Liver (tissue), 9 donors: Measurements from ENCODE around the gene PNMT. TPM values are rescaled to one million over a fixed set of nuclear protein-coding genes. Genes with fewer than 3 reads are reported as not detected.

ENCODE experiments used
- DNase-seq: peaks from one replicate; pipeline ENCODE4 v3.0.0-alpha.2; 2017; ENCODE audit warnings: low spot score
- H3K27ac ChIP-seq, 2 donors: one replicate each; pipeline ENCODE4 v1.7.0; 2013; ENCODE audit warnings: inconsistent platforms in 2 of 2, low read length in 2 of 2, control low read depth in 1 of 2, low read depth in 1 of 2, mild to moderate bottlenecking in 1 of 2
- H3K27me3 ChIP-seq, 4 donors: one replicate each; pipeline versions ENCODE4 v1.6.1 to v1.7.0; 2013; ENCODE audit warnings: low read length in 3 of 4, inconsistent platforms in 1 of 4, mild to moderate bottlenecking in 1 of 4, moderate library complexity in 1 of 4; ENCODE audit not compliant: control insufficient read depth in 4 of 4, insufficient read depth in 4 of 4
- H3K36me3 ChIP-seq, 4 donors: one replicate each; pipeline versions ENCODE4 v1.6.1 to v1.7.0; 2013; ENCODE audit warnings: low read length in 3 of 4, mild to moderate bottlenecking in 3 of 4, low read depth in 1 of 4, moderate library complexity in 1 of 4; ENCODE audit not compliant: control insufficient read depth in 4 of 4, insufficient read depth in 3 of 4
- H3K4me1 ChIP-seq, 4 donors: one replicate each; pipeline versions ENCODE4 v1.6.1 to v1.7.0; 2013; ENCODE audit warnings: low read length in 3 of 4, mild to moderate bottlenecking in 3 of 4, moderate library complexity in 1 of 4; ENCODE audit not compliant: control insufficient read depth in 4 of 4, insufficient read depth in 4 of 4
- H3K4me3 ChIP-seq, 3 donors: one replicate each; pipeline versions ENCODE4 v1.6.1 to v1.7.0; 2013; ENCODE audit warnings: low read length in 3 of 3, control low read depth in 1 of 3, low read depth in 1 of 3, mild to moderate bottlenecking in 1 of 3
- H3K9ac ChIP-seq, 2 donors: one replicate each; pipeline ENCODE4 v1.7.0; 2013; ENCODE audit warnings: low read length in 2 of 2, mild to moderate bottlenecking in 2 of 2, moderate library complexity in 2 of 2, control low read depth in 1 of 2, low read depth in 1 of 2
- H3K9me3 ChIP-seq, 4 donors: one replicate each; pipeline versions ENCODE4 v1.6.1 to v1.7.0; 2013; ENCODE audit warnings: low read length in 3 of 4; ENCODE audit not compliant: control insufficient read depth in 4 of 4
- ATF3 ChIP-seq: IDR thresholded peaks from 2 replicates; pipeline ENCODE4 v1.6.1; 2016; ENCODE audit warnings: antibody characterized with exemption
- EGR1 ChIP-seq, 2 donors: IDR thresholded peaks; 2 replicates each; pipeline ENCODE4 v1.6.1; 2016 to 2018; ENCODE audit warnings: antibody characterized with exemption in 2 of 2, low read depth in 2 of 2
- FOXA1 ChIP-seq: IDR thresholded peaks from 2 replicates; pipeline ENCODE4 v1.6.1; 2016; ENCODE audit warnings: antibody characterized with exemption
- FOXA2 ChIP-seq: IDR thresholded peaks from 2 replicates; pipeline ENCODE4 v1.6.1; 2016; ENCODE audit warnings: antibody characterized with exemption
- GABPA ChIP-seq, 2 donors: IDR thresholded peaks in 1 of 2; conservative IDR thresholded peaks in 1 of 2; 2 replicates each; pipeline ENCODE4 v1.6.1; 2016; ENCODE audit warnings: antibody characterized with exemption in 2 of 2, mild to moderate bottlenecking in 1 of 2, moderate library complexity in 1 of 2
- HNF4A ChIP-seq, 2 donors: conservative IDR thresholded peaks; 2 replicates each; pipeline ENCODE4 v1.6.1; 2016; ENCODE audit warnings: antibody characterized with exemption in 2 of 2, mild to moderate bottlenecking in 2 of 2
- HNF4G ChIP-seq: IDR thresholded peaks from 2 replicates; pipeline ENCODE4 v1.6.1; 2016; ENCODE audit warnings: antibody characterized with exemption
- JUND ChIP-seq, 2 donors: IDR thresholded peaks; 2 replicates each; pipeline ENCODE4 v1.6.1; 2016; ENCODE audit warnings: antibody characterized with exemption in 2 of 2
- MAX ChIP-seq: IDR thresholded peaks from 2 replicates; pipeline ENCODE4 v1.6.1; 2016; ENCODE audit warnings: antibody characterized with exemption
- NR2F2 ChIP-seq: IDR thresholded peaks from 2 replicates; pipeline ENCODE4 v1.6.1; 2016; ENCODE audit warnings: antibody characterized with exemption
- RAD21 ChIP-seq, 2 donors: IDR thresholded peaks; 2 replicates each; pipeline ENCODE4 v1.6.1; 2016; ENCODE audit warnings: antibody characterized with exemption in 2 of 2, mild to moderate bottlenecking in 2 of 2
- REST ChIP-seq: IDR thresholded peaks from 2 replicates; pipeline ENCODE4 v1.6.1; 2016; ENCODE audit warnings: antibody characterized with exemption, mild to moderate bottlenecking
- RXRA ChIP-seq, 2 donors: IDR thresholded peaks; 2 replicates each; pipeline ENCODE4 v1.6.1; 2017 to 2018; ENCODE audit warnings: antibody characterized with exemption in 2 of 2, mild to moderate bottlenecking in 1 of 2
- SP1 ChIP-seq: IDR thresholded peaks from 2 replicates; pipeline ENCODE4 v1.6.1; 2018; ENCODE audit warnings: antibody characterized with exemption, mild to moderate bottlenecking
- TAF1 ChIP-seq: conservative IDR thresholded peaks from 2 replicates; pipeline ENCODE4 v1.6.1; 2016; ENCODE audit warnings: antibody characterized with exemption, mild to moderate bottlenecking
- YY1 ChIP-seq: IDR thresholded peaks from 2 replicates; pipeline ENCODE4 v1.6.1; 2016; ENCODE audit warnings: antibody characterized with exemption, mild to moderate bottlenecking
- ZBTB33 ChIP-seq: IDR thresholded peaks from 2 replicates; pipeline ENCODE4 v1.6.1; 2016; ENCODE audit warnings: antibody characterized with exemption
- WGBS: extraction: QIAGEN DNeasy Blood & Tissue Kit; methylation state at CpG from one replicate; pipeline ENCODE4 v1.1.7; 2013; 5-methylcytosine and 5-hydroxymethylcytosine counted together
- polyA plus RNA-seq, 2 donors: library from polyadenylated mRNA; stranded (reverse) in 1 of 2; unstranded in 1 of 2; fragments of 200-250 nt in 1 of 2; fragments of >200 nt in 1 of 2; fragmentation: Nextera tagmentation in 1 of 2; extraction: Ambion mirVana in 1 of 2; gene quantifications; one replicate each; pipeline versions ENCODE4 v1.2.1 to v1.2.3, GENCODE V29; 2013 to 2015
- total RNA-seq, 2 donors: library from RNA; depleted of rRNA; stranded (reverse); fragments of >200 nt; gene quantifications; one replicate each; pipeline ENCODE4 v1.2.3, GENCODE V29; 2014
- TF ChIP-seq, protein P1 (sequence below): fragments of 150-350 bp; IDR thresholded peaks from 2 replicates; pipeline ENCODE4 v1.5.1; 2017; ENCODE audit warnings: improper control_type of control experiment, low read depth, low read length; ENCODE audit not compliant: missing input control
- donor health status: healthy.
- donor health status: healthy.
- donor health status: healthy.
- donor health status: healthy.
- donor health status: healthy.

PNMT gene
- total and polyA plus RNA-seq, 4 donors, result 0.20 to 8.6 (median 0.26) TPM; not detected in 1

- TF ChIP-seq JUND (IDR thresholded peaks at IDR 0.05) (no peak), HNF4G (no peak), FOXA2 (no peak)
- WGBS, result 92% methylated on average over 5 of the region's 5 CpGs
- H3K27me3 ChIP-seq, result no peaks in the 10 kb centered on the region
- H3K36me3 ChIP-seq, result no peaks in the 10 kb centered on the region
- no peaks in the 10 kb centered on the region for H3K9me3 ChIP-seq
- H3K9ac ChIP-seq, result no peak overlapping the region
- H3K4me1 ChIP-seq, result peaks cover 0 to 5% (median 2%) of the 10 kb centered on the region in 4 donors
- no peak overlapping the region for H3K27ac ChIP-seq
- no peak overlapping the region for H3K4me3 ChIP-seq
- no peak for DNase-seq
Observed at GRCh38 chr17:39647256-39647655, 21.0 kb upstream of the PNMT start.

GRCh38 chr17:39648616-39649366 is 19.5 kb upstream of the PNMT start:
- WGBS, result 92% methylated on average over 15 of the region's 15 CpGs
- H3K27ac ChIP-seq, result no peak overlapping the region
- H3K9me3 ChIP-seq, result no peaks in the 10 kb centered on the region
- no peak for DNase-seq
- no peaks in the 10 kb centered on the region for H3K36me3 ChIP-seq
- H3K9ac ChIP-seq, result no peak overlapping the region
- TF ChIP-seq REST (no peak), FOXA1 (no peak), RXRA (IDR thresholded peaks at IDR 0.05) (no peak), SP1 (no peak), NR2F2 (no peak), YY1 (no peak), RAD21 (IDR thresholded peaks at IDR 0.05) (no peak), GABPA (IDR thresholded peaks at IDR 0.05 in 1 of 2, conservative IDR thresholded peaks at IDR 0.05 in 1 of 2) (no peak), FOXA2 (no peak), MAX (no peak), ATF3 (no peak), EGR1 (IDR thresholded peaks at IDR 0.05; ENCODE audit: low read depth in 2 of 2) (no peak), HNF4A (conservative IDR thresholded peaks at IDR 0.05) (no peak), ZBTB33 (no peak), TAF1 (no peak), JUND (IDR thresholded peaks at IDR 0.05) (no peak)
- TF ChIP-seq, protein P1, sequence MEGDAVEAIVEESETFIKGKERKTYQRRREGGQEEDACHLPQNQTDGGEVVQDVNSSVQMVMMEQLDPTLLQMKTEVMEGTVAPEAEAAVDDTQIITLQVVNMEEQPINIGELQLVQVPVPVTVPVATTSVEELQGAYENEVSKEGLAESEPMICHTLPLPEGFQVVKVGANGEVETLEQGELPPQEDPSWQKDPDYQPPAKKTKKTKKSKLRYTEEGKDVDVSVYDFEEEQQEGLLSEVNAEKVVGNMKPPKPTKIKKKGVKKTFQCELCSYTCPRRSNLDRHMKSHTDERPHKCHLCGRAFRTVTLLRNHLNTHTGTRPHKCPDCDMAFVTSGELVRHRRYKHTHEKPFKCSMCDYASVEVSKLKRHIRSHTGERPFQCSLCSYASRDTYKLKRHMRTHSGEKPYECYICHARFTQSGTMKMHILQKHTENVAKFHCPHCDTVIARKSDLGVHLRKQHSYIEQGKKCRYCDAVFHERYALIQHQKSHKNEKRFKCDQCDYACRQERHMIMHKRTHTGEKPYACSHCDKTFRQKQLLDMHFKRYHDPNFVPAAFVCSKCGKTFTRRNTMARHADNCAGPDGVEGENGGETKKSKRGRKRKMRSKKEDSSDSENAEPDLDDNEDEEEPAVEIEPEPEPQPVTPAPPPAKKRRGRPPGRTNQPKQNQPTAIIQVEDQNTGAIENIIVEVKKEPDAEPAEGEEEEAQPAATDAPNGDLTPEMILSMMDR, result no peak
- no peaks in the 10 kb centered on the region for H3K27me3 ChIP-seq
- no peak overlapping the region for H3K4me3 ChIP-seq
- peaks cover 0 to 4% (median 2%) of the 10 kb centered on the region in 4 donors for H3K4me1 ChIP-seq
